Trophoblast cell (in vitro differentiated cells and primary cell): Measurements from ENCODE around the gene LAMA3.

Source experiments
- DNase-seq, 2 donors: peaks; one replicate each; pipeline ENCODE4 v3.0.0-alpha.2; 2016
- H2AFZ ChIP-seq: 2 replicates; pipeline ENCODE4 v1.6.1; 2013; ENCODE audit warnings: low read length, moderate library complexity, mild to moderate bottlenecking; ENCODE audit not compliant: insufficient read depth, poor library complexity
- H2AK5ac ChIP-seq: 2 replicates; pipeline ENCODE4 v1.6.1; 2013; ENCODE audit warnings: mild to moderate bottlenecking, low read length
- H2BK120ac ChIP-seq: 2 replicates; pipeline ENCODE4 v1.6.1; 2013; ENCODE audit warnings: low read length, mild to moderate bottlenecking, moderate library complexity; ENCODE audit not compliant: insufficient read depth, poor library complexity
- H2BK12ac ChIP-seq: 2 replicates; pipeline ENCODE4 v1.6.1; 2013; ENCODE audit warnings: mild to moderate bottlenecking, low read length, moderate library complexity
- H2BK5ac ChIP-seq: 2 replicates; pipeline ENCODE4 v1.6.1; 2013; ENCODE audit warnings: low read length, low read depth, moderate library complexity, mild to moderate bottlenecking; ENCODE audit not compliant: poor library complexity
- H3K14ac ChIP-seq: 2 replicates; pipeline ENCODE4 v1.6.1; 2013; ENCODE audit warnings: mild to moderate bottlenecking, low read length
- H3K18ac ChIP-seq: 2 replicates; pipeline ENCODE4 v1.6.1; 2013; ENCODE audit warnings: mild to moderate bottlenecking, low read length
- H3K23ac ChIP-seq: 2 replicates; pipeline ENCODE4 v1.6.1; 2013; ENCODE audit warnings: low read length
- H3K27ac ChIP-seq: 2 replicates; pipeline ENCODE4 v1.5.1; 2013; ENCODE audit warnings: low read depth, mild to moderate bottlenecking, inconsistent platforms, low read length, moderate library complexity
- H3K27me3 ChIP-seq: 2 replicates; pipeline ENCODE4 v1.6.1; 2013; ENCODE audit warnings: inconsistent platforms, mild to moderate bottlenecking, low read length, moderate library complexity; ENCODE audit not compliant: insufficient read depth
- H3K36me3 ChIP-seq, 2 experiments: 1 replicate in 1 of 2; 2 replicates in 1 of 2; pipeline ENCODE4 v1.6.1; 2013; ENCODE audit warnings: low read length in 2 of 2, mild to moderate bottlenecking in 2 of 2, moderate library complexity in 1 of 2; ENCODE audit not compliant: insufficient read depth in 2 of 2, control insufficient read depth in 1 of 2
- H3K4ac ChIP-seq: 2 replicates; pipeline ENCODE4 v1.6.1; 2013; ENCODE audit warnings: low read depth, mild to moderate bottlenecking, low read length, moderate library complexity
- H3K4me1 ChIP-seq, 2 experiments: 1 replicate in 1 of 2; 2 replicates in 1 of 2; pipeline ENCODE4 v1.6.1; 2013; ENCODE audit warnings: low read length in 2 of 2, mild to moderate bottlenecking in 2 of 2, moderate library complexity in 1 of 2; ENCODE audit not compliant: insufficient read depth in 2 of 2, control insufficient read depth in 1 of 2
- H3K4me2 ChIP-seq: 2 replicates; pipeline ENCODE4 v1.6.1; 2013; ENCODE audit warnings: inconsistent platforms, mild to moderate bottlenecking, low read length, moderate library complexity
- H3K4me3 ChIP-seq: 2 replicates; pipeline ENCODE4 v1.5.1; 2013; ENCODE audit warnings: mild to moderate bottlenecking, low read depth, low read length, inconsistent platforms
- H3K79me1 ChIP-seq: one replicate; pipeline ENCODE4 v1.6.1; 2013; ENCODE audit warnings: low read length
- H3K79me2 ChIP-seq: 2 replicates; pipeline ENCODE4 v1.6.1; 2013; ENCODE audit warnings: low read length, mild to moderate bottlenecking; ENCODE audit not compliant: control insufficient read depth, insufficient read depth, poor library complexity
- H3K9ac ChIP-seq: 2 replicates; pipeline ENCODE4 v1.6.1; 2013; ENCODE audit warnings: mild to moderate bottlenecking, low read length
- H3K9me3 ChIP-seq: 2 replicates; pipeline ENCODE4 v1.6.1; 2013; ENCODE audit warnings: low read depth, mild to moderate bottlenecking, control low read depth, inconsistent platforms, low read length; ENCODE audit not compliant: insufficient read depth
- H4K12ac ChIP-seq: 2 replicates; pipeline ENCODE4 v1.6.1; 2013; ENCODE audit warnings: low read depth, mild to moderate bottlenecking, low read length, moderate library complexity
- H4K8ac ChIP-seq: 2 replicates; pipeline ENCODE4 v1.6.1; 2013; ENCODE audit warnings: low read depth, mild to moderate bottlenecking, low read length, moderate library complexity
- H4K91ac ChIP-seq: one replicate; pipeline ENCODE4 v1.6.1; 2013; ENCODE audit warnings: low read depth, mild to moderate bottlenecking, low read length, moderate library complexity
- WGBS: extraction: QIAGEN DNeasy Blood & Tissue Kit; methylation state at CpG from one replicate; pipeline ENCODE4 v1.1.7; 2013; ENCODE audit warnings: missing lambda C conversion rate; ENCODE audit not compliant: insufficient read length, insufficient coverage; ENCODE audit errors: extremely low coverage; 5-methylcytosine and 5-hydroxymethylcytosine counted together

Gene LAMA3

DNA sequence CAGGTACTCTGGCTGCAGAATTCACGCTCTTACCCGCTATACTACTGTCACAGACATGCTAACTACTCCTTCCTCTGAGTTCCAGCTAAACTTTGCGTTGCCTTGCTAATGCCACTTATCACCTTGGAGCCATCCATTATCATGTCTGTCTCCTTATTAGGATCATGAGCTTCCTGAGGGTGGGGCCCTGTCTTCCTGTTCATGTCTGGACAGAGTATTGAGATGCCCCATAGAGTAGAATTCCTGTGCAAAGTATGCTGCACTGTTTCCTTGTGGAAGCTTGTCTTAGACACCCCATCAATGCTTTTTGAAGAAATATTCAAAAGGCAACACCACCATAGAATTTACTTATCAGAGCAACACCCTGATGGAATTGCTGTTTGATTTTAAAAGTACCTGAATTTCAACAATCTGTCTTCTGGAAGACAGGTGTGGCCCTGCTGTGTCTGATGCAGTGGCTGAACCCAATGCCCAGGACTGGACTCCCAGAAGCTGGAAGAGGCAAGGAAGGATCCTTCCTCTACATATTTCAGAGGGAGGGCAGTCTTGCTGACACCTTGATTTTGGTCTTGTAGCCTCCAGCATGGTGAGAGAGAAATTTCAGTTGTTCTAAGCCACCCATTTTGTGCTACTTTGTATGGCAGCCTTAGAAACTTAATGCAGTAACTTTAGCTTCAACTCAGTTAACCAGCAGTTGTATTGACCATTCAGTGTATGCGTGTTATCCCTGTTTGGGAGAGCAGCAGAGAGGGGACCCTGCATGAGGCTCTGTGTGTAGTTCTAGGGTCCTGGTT, 5.6 kb downstream of the LAMA3 start:
- H3K4me2 ChIP-seq: no peak overlapping the region
- no peak overlapping the region for H4K91ac ChIP-seq
- H3K23ac ChIP-seq: no peak overlapping the region
- H2BK120ac ChIP-seq: no peak overlapping the region
- H2AFZ ChIP-seq: no peak overlapping the region
- H3K27me3 ChIP-seq: peaks cover 8% of the 10 kb centered on the region
- H3K79me2 ChIP-seq: no peaks in the 10 kb centered on the region
- H4K12ac ChIP-seq: no peak overlapping the region
- H3K4me3 ChIP-seq: no peak overlapping the region
- peaks cover 2 to 5% of the 10 kb centered on the region in 2 experiments for H3K4me1 ChIP-seq
- H3K18ac ChIP-seq: no peak overlapping the region
- H3K9me3 ChIP-seq: no peaks in the 10 kb centered on the region
- H2BK12ac ChIP-seq: no peak overlapping the region
- H2AK5ac ChIP-seq: no peak overlapping the region
- no peak overlapping the region for H4K8ac ChIP-seq
- WGBS: no CpG with 5 or more reads among the region's 4 CpGs
- H3K79me1 ChIP-seq: no peaks in the 10 kb centered on the region
- no peak overlapping the region for H3K4ac ChIP-seq
- H3K36me3 ChIP-seq: no peaks in the 10 kb centered on the region
- no peak overlapping the region for H3K9ac ChIP-seq
- no peak overlapping the region for H3K27ac ChIP-seq
- peak in 1 of 2 donors; percentile 12 for DNase-seq
- H3K14ac ChIP-seq: no peak overlapping the region
- H2BK5ac ChIP-seq: no peak overlapping the region

DNA sequence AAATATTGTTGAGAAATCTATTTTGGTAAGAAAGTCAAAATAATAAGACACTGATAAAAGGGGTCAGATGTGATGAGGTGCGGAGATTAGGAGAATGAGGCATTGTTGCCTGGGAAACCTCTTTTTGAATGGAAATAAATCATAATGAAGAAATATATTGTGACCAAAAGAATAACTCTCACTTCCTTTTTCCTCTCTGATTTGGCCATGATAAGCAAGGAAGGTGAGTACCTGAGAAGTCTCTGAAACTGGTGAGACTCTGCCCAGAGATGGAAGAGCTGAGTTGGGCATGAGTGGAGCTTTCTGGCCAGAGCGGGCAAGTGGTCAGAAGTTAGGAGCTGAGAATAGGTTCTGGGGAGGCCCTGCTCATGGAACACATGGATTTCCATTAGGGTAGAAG, 11.8 kb downstream of the LAMA3 start:
- no peak overlapping the region for H3K27ac ChIP-seq
- H3K4ac ChIP-seq: no peak overlapping the region
- H3K14ac ChIP-seq: no peak overlapping the region
- no peak overlapping the region for H3K23ac ChIP-seq
- no peaks in the 10 kb centered on the region for H3K27me3 ChIP-seq
- H2BK5ac ChIP-seq: no peak overlapping the region
- DNase-seq: no peak
- no peaks in the 10 kb centered on the region for H3K79me2 ChIP-seq
- no peaks in the 10 kb centered on the region for H3K79me1 ChIP-seq
- no peak overlapping the region for H2BK120ac ChIP-seq
- no CpG with 5 or more reads among the region's 2 CpGs for WGBS
- H2AFZ ChIP-seq: no peak overlapping the region
- H3K36me3 ChIP-seq: no peaks in the 10 kb centered on the region
- H2AK5ac ChIP-seq: no peak overlapping the region
- no peak overlapping the region for H3K18ac ChIP-seq
- H3K9ac ChIP-seq: no peak overlapping the region
- H4K12ac ChIP-seq: no peak overlapping the region
- H4K8ac ChIP-seq: no peak overlapping the region
- H3K4me2 ChIP-seq: no peak overlapping the region
- H3K4me1 ChIP-seq: no peaks in the 10 kb centered on the region
- no peak overlapping the region for H3K4me3 ChIP-seq
- H3K9me3 ChIP-seq: peaks cover 2% of the 10 kb centered on the region
- no peak overlapping the region for H4K91ac ChIP-seq
- no peak overlapping the region for H2BK12ac ChIP-seq

DNA sequence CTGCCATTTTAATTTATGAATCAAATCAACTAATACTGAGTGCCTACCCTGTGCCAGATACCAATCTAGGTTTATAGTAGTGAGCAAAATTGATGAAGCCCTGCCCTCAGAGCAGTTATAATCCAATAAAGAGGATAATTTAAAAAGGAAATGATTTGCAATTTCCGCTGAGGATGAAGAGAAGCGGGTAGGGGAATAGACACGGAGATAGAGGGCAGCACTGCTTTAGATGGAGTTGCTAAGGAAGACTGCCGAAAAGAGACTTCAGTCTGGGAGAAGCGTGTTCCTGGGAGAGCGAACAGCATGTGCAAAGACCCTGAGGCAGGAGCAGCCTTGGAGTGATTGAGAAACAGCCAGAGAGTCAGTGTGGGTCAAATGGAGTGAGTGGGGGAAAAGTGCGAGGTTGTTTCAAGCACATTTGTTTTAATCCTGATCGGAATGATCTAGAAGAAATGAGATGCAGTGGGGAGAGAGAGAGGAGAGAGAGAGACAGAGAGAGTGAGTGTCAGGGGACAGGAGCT, 12.4 kb downstream of the LAMA3 start:
- Histone ChIP-seq H3K18ac (no peak overlapping the region), H2AK5ac (no peak overlapping the region), H3K4me2 (no peak overlapping the region), H3K23ac (no peak overlapping the region), H3K4ac (no peak overlapping the region), H4K12ac (no peak overlapping the region), H4K8ac (no peak overlapping the region), H2BK5ac (no peak overlapping the region), H2AFZ (no peak overlapping the region), H3K27ac (no peak overlapping the region), H3K36me3 (no peaks in the 10 kb centered on the region), H2BK120ac (no peak overlapping the region), H3K14ac (no peak overlapping the region), H3K27me3 (no peaks in the 10 kb centered on the region), H3K9ac (no peak overlapping the region), H3K4me3 (no peak overlapping the region), H3K4me1 (no peaks in the 10 kb centered on the region), H2BK12ac (no peak overlapping the region), H4K91ac (no peak overlapping the region), H3K79me2 (no peaks in the 10 kb centered on the region), H3K79me1 (no peaks in the 10 kb centered on the region), H3K9me3 (peaks cover 2% of the 10 kb centered on the region)
- peak in 1 of 2 donors; percentile 22 for DNase-seq
- WGBS: 100% methylated on average over 3 of the region's 8 CpGs

DNA sequence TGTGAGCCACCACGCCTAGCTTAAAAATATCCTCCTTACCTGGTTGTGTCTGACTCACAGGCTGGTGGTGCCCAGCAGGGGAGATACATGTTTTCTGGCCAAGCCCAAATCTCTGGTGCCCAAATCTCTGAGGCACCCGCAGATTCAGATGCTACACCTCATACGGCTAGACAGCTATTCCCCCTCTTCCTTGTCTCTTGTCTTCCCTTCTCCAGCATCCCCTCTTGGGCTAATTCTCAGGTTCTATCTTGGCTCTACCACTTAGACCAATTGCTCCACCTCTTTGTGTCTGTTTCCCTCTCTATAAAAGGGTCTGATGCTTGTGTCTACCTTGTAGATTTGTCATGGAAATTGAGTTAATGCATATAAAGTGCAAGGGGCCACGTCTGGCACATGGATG, 13.4 kb downstream of the LAMA3 start:
- H2BK12ac ChIP-seq: no peak overlapping the region
- peaks cover 4% of the 10 kb centered on the region for H3K9me3 ChIP-seq
- no peak overlapping the region for H3K4me3 ChIP-seq
- H3K4ac ChIP-seq: no peak overlapping the region
- no peak overlapping the region for H2AK5ac ChIP-seq
- no peaks in the 10 kb centered on the region for H3K36me3 ChIP-seq
- no peaks in the 10 kb centered on the region for H3K79me1 ChIP-seq
- H2BK5ac ChIP-seq: no peak overlapping the region
- H3K14ac ChIP-seq: no peak overlapping the region
- H4K12ac ChIP-seq: no peak overlapping the region
- no peaks in the 10 kb centered on the region for H3K79me2 ChIP-seq
- H2AFZ ChIP-seq: no peak overlapping the region
- no peaks in the 10 kb centered on the region for H3K27me3 ChIP-seq
- H3K4me1 ChIP-seq: no peaks in the 10 kb centered on the region
- no peak overlapping the region for H3K27ac ChIP-seq
- WGBS: no CpG with 5 or more reads among the region's 4 CpGs
- H3K18ac ChIP-seq: no peak overlapping the region
- H3K9ac ChIP-seq: no peak overlapping the region
- no peak overlapping the region for H4K8ac ChIP-seq
- no peak overlapping the region for H3K4me2 ChIP-seq
- no peak overlapping the region for H4K91ac ChIP-seq
- H2BK120ac ChIP-seq: no peak overlapping the region
- DNase-seq: no peak
- no peak overlapping the region for H3K23ac ChIP-seq
